Breast epithelium (tissue), 3 donors: ENCODE measurements around the gene PCDHGA1.

Experiments
- CTCF ChIP-seq, 3 donors: fragments of 450-650 bp; IDR thresholded peaks; one replicate each; pipeline ENCODE4 v1.5.1; 2016 to 2017; ENCODE audit warnings: antibody characterized with exemption in 3 of 3, mild to moderate bottlenecking in 3 of 3, moderate library complexity in 3 of 3
- POLR2A ChIP-seq: fragments of 450-650 bp; IDR thresholded peaks from one replicate; pipeline ENCODE4 v1.6.1; 2016; ENCODE audit warnings: antibody characterized with exemption, mild to moderate bottlenecking, moderate library complexity

- TF ChIP-seq CTCF (IDR thresholded peaks at IDR 0.05) (no peak), POLR2A (no peak)
Measured at GRCh38 chr5:141369994-141370848, 39.9 kb downstream of the PCDHGA1 start, which contains the start of gene PCDHGB3.
